GM23338 (cell line): ENCODE results near the gene WFDC10B.

Experiments
- EZH2 ChIP-seq: fragments of 200-600 bp; sonication (generic); IDR thresholded peaks from one replicate; pipeline ENCODE4 v1.8.0; 2017; ENCODE audit warnings: antibody characterized with exemption, mild to moderate bottlenecking, low read depth; ENCODE audit not compliant: unreplicated experiment
- EZH2phosphoT487 ChIP-seq: fragments of 200-600 bp; sonication (generic); IDR thresholded peaks from one replicate; pipeline ENCODE4 v1.8.1; 2018; ENCODE audit warnings: antibody characterized with exemption; ENCODE audit not compliant: unreplicated experiment
- POLR2AphosphoS5 ChIP-seq: IDR thresholded peaks from 2 replicates; pipeline ENCODE4 v1.6.1; 2016; ENCODE audit warnings: antibody characterized with exemption, low read depth
- TF ChIP-seq, protein P1 (sequence below), 2 experiments: fragments of 200-600 bp in 1 of 2; sonication (generic) in 1 of 2; conservative IDR thresholded peaks; 2 replicates each; pipeline versions ENCODE4 v1.5.1 to v1.6.1; 2016 to 2017; ENCODE audit warnings: antibody characterized with exemption in 2 of 2, low read depth in 2 of 2, mild to moderate bottlenecking in 2 of 2, moderate library complexity in 1 of 2
- TF ChIP-seq, protein P2 (sequence below): IDR thresholded peaks from 2 replicates; pipeline ENCODE4 v1.6.1; 2016; ENCODE audit warnings: antibody characterized with exemption

DNA sequence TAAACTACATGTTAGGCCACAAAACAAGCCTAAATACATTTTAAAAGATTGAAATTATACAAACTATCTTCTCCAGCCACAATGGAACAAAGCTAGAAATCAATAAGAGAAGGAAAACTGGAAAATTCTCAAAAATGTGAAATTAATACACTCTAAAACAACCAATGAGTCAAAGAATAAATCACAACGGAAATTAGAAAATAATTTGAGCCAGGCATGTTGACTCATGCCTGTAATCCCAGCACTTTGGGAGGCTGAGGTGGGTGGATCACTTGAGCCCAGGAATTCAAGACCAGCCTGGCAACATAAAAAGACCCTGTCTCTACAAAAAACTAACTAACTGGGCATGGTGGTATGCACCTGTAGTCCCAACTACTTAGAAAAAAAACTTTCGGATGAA is 9.3 kb downstream of the WFDC10B start:
- TF ChIP-seq, protein P1, sequence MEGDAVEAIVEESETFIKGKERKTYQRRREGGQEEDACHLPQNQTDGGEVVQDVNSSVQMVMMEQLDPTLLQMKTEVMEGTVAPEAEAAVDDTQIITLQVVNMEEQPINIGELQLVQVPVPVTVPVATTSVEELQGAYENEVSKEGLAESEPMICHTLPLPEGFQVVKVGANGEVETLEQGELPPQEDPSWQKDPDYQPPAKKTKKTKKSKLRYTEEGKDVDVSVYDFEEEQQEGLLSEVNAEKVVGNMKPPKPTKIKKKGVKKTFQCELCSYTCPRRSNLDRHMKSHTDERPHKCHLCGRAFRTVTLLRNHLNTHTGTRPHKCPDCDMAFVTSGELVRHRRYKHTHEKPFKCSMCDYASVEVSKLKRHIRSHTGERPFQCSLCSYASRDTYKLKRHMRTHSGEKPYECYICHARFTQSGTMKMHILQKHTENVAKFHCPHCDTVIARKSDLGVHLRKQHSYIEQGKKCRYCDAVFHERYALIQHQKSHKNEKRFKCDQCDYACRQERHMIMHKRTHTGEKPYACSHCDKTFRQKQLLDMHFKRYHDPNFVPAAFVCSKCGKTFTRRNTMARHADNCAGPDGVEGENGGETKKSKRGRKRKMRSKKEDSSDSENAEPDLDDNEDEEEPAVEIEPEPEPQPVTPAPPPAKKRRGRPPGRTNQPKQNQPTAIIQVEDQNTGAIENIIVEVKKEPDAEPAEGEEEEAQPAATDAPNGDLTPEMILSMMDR (conservative IDR thresholded peaks at IDR 0.05; ENCODE audit: low read depth in 2 of 2) = no peak
- TF ChIP-seq EZH2phosphoT487 (no peak), POLR2AphosphoS5 (no peak), EZH2 (no peak)
- TF ChIP-seq, protein P2, sequence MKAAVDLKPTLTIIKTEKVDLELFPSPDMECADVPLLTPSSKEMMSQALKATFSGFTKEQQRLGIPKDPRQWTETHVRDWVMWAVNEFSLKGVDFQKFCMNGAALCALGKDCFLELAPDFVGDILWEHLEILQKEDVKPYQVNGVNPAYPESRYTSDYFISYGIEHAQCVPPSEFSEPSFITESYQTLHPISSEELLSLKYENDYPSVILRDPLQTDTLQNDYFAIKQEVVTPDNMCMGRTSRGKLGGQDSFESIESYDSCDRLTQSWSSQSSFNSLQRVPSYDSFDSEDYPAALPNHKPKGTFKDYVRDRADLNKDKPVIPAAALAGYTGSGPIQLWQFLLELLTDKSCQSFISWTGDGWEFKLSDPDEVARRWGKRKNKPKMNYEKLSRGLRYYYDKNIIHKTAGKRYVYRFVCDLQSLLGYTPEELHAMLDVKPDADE = no peak
